HG03558 (cell line): ENCODE results near the gene ZNF236.

Source experiments
- ATAC-seq: cut with Tn5 transposase; IDR thresholded peaks from one replicate; pipeline ENCODE4 v1.9.1; 2021; ENCODE audit warnings: moderate number of reproducible peaks; ENCODE audit not compliant: unreplicated experiment; ENCODE audit errors: extremely low read depth

Gene ZNF236

DNA sequence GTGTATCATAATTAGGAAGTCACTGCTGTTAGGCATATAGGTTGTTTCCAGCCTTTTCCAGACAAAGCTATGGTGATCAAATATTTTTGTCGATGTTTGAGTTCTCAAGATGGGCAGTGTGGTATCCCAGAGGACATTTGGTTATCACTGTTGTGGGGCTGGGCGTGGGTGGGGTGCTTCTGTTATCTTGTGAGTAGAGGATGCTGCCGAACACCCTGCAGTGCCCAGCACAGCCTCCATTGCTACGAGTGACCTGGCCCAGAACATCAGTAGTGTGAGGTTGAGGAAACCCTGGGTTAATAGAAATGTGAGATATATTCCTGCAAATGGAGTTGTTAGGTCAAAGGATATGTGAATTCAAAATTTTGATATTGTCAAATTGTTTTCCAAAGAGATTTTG, 33.2 kb downstream of the ZNF236 start:
- no peak for ATAC-seq

DNA sequence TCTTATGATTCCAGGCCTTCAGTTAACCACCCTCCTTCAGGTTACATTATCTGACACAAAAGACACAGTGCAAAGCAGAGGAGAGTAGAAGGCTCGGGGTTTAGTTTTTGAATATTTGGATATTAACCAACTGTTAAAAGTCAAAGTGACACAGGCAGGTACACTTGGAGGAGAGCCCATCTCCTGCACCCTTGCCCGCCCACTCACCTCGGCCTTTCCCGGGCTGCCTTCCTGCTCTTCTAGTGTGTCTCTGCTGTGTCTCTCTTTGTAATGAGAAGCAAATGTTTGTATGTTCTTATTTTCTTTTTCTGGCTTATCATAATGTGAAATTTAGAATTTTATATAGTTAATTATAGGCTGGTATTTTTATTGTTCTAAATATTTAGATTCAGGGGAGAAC, 35.1 kb downstream of the ZNF236 start:
- no peak for ATAC-seq

DNA sequence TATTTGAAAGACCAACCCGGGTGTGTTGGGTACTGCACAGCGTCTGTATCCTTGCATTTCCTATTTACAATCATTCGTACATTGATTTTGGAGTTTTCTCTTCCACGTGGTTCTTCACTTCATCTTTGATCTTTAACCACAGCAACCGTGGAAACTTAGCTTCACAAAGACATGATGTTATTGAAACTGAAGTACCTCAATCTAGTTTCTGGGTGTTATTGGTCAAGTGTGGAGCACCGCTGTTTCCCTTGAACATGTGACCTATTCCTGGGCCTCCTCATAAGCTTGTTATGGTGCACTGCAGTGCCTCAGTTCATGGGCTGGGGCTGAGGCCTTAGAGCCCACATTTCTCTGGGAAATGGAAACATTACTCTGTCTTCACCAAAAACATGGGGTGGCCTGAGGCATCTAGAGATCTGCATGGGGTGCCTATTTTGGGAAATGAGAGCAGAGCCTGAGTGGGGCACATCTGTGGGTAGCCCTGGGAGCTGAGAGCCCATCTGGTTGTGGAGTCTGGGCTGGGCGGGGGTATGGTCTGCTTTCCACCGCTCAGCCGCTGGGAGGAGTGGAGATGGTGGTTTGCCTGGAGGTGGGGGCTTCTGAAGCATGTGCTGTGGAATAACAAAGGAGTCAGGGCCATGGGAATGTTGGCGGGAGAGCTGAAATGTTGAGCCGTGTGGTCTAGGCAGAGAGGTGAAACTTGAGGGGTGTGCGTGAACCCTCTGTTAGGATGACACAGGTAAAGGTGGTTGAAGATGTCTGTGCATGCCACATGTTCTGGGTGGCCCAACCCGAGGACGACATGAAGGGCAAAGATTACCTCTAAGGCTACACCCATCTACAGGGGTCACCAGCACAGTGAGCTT, 37.4 kb downstream of the ZNF236 start:
- ATAC-seq = peak; percentile 86

DNA sequence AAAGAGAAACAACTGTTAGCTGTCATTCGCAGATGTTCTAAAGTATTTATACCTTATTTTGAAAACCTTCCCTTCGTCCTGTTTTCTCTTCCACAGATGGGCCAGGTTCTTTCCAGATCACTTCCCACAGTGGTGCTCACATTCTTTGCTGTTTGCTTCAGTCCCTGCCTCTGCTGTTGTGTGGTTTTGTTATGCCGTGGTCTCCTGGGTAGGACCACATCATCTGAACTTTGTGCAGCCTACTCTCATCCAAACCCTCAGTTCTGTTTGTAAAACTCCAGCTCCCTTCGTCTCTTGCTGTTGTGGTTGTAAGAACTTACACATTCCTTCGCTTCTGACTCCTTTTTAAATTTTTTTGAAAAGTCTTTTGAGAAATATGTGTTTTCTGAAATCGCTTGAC, 38.1 kb downstream of the ZNF236 start:
- ATAC-seq = no peak

DNA sequence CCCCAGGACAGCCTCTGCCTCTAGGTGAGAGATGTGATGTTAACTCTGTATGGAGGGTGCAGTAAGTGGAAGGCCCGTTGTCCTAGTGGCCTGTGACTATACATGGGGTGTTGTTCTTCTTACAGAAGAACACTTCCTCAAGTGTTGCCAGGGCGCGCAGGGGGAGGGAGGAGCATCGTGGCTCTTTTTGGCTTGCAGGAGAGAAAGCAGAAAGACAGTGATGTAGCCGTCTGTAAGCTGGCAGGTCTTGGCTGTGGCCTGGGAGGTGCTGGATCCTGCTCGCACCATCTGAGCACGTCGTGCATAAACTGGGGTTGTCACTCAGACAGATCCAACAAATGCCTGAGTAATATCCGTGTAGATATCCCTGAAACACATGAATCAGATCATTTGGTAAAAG, 44.3 kb downstream of the ZNF236 start:
- no peak for ATAC-seq

DNA sequence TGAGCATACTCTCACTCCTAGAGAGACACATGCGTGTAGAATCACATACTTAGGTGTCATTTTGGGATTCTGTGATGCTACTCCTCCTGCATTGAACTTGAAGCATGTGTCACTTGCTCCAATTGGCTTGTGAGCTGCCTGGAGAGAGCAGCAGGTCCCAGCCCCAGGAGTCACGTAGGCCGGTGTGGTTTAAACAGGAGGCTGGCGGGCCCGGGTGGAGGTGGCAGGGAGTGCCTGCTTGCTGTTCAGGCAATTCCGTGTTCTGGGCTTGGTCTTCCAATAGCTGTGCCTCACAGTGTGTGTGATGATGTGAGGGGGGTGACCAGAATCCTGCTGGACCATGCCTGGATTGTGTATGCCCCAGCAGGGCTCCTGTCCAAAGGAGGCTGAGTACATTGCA, 51.0 kb downstream of the ZNF236 start:
- ATAC-seq = no peak

DNA sequence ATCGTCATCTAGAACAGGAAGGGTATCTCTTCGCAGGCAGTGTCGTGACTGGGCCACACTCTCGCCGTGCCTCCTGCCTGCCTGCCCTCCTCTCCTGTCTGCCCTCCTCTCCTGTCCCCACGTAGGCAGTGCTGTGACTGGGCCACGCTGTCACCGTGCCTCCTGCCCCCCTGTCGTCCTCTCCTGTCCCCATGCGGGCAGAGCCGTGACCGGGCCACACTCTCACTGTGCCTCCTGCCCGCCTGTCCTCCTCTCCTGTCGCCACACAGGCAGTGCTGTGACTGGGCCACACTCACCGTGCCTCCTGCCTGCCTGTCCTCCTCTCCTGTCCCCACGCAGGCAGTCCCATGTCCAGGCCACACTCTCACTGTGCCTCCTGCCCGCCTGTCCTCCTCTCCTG, 51.4 kb downstream of the ZNF236 start:
- ATAC-seq = no peak

DNA sequence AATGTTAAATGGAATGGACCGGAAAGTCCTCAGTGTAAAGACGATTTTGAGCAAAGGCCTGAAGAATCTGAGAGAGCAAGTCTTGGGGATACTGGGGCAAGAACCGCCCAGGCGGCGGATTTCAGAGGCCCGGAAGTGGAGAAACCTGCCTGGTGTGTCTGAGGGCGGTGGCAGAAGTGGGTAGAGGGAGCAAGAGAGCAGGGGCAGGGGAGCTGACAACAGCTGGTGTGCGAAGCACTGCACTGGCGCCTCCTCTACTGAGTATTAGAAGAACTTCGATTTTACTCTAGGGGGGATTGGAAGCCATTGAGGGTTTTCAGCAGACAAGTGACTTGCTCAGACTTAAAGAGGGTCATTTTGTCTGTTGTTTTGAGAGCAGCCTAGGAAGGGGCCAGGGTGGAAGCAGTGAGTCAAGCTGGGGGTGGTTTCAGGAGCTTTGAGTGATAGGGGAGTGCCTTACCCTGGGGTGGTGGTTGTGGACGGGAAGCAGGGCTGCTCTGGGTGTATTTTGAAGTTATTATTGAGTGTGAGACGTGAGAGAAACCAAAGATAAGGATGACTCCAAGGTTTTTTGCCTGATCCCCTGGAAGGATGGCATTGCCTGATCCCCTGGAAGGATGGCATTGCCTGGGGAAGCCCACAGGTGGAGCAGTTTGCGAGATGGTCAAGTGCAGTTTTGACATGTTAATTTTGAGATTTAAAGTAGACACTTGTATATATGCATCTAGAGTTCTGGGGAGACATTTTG, 52.5 kb downstream of the ZNF236 start:
- ATAC-seq = no peak

DNA sequence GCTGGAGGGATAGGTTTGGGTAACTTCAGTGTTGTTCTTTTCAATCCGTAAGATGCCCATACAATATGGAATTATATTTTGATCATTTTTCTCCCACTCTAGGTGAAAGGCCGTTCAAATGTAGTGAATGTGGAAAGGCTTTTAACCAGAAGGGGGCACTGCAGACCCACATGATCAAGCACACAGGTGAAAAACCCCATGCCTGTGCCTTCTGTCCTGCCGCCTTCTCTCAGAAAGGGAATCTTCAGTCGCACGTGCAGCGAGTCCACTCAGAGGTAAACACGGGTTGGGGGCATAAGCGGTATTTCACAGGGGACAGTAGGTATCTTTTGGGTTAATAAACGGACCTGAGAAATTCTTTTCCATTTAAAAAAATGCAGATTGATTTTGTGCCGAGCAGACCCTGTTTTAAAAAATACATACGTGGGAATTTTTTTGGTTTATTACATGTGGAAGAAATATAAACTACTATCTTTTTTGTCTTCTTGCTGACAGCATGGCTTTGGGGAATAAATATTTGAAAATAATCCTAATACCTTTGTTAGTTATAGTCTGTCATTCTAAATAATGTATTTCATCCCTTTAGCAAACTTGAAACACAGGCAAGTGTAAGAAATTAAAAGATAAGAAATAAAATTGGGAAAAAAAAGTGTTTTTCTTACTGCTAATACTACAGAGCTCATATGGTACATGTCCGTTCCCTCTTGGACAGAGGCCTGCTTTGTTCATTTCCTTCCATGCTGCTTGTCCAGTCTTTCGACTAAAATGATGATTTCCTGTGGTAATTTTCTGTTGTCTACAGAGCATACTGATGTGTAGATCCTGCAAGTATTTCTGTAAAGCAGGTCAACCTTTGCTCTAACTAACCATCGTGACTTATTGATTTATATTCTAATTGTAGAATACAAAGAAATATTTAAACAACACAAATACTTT, 53.3 kb downstream of the ZNF236 start:
- ATAC-seq = no peak

DNA sequence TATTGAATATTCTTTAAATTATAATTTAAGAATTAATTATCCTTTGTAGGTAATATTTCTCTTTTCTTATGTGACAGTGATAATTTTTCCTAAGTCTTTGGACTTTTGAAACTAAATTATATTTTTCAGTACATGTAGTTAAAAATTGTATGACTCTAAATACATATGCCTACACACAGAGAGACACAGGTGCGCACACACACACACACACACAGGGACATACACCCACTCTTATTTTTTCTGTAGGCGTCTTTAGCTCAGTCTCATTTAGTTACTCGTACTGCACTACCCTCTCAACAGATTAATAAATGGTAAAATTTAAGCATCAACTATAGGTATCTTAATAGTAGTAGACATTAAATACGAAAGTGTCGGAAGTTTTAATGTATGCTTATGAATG, 56.1 kb downstream of the ZNF236 start:
- ATAC-seq = no peak

DNA sequence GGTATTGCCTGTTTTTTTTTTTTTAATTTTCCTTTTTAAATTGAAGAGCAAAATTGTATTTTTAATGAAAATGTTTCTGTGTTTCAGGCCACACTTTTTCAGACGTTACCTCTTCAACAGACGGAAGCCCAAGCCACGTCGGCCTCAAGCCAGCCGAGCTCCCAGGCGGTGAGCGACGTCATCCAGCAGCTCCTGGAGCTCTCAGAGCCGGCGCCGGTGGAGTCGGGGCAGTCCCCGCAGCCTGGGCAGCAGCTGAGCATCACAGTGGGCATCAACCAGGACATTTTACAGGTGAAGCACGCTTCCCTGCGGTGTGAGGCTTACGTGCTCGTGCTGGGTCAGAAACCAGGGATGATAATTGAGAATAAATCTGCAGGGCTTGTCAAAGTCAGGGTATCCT, 57.7 kb downstream of the ZNF236 start:
- ATAC-seq = no peak

DNA sequence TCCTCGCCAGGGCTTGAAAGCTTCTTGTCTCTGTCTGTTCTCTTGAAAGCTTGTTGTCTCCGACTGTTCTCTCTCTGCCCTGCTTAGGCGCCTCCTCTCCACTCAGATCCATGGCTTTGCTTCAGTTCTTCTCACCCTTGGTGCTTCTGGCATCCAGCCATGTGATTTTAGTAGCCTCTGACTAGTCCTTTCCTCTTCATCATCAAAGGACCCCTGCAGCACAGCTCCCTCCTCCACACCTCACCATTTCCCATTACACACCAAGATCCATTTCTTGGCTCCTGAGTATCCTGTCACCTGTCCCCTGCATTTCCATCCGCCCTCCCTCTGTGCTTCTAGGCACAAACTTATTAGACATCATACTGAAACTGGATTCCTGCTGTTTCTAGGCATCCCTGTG, 59.4 kb downstream of the ZNF236 start:
- ATAC-seq = no peak

DNA sequence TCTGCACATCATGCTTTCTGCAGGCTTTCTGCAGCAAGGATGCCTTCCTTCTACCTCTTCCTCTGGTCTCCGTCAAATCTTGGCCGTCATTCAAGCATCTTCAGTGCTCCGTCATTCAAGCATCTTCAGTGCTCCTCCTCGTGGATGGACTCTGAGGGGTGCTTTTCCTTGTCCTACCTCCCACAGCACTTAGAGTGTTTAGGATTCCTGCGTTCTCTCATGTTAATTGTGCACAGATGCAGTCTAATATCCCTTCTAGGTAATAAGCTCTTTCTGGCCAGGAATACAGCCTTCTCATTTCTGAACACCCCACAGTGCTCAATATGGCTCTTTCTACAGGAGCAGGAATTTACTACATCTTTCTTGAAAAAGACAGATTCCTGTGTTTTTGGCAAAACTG, 59.8 kb downstream of the ZNF236 start:
- ATAC-seq = no peak

DNA sequence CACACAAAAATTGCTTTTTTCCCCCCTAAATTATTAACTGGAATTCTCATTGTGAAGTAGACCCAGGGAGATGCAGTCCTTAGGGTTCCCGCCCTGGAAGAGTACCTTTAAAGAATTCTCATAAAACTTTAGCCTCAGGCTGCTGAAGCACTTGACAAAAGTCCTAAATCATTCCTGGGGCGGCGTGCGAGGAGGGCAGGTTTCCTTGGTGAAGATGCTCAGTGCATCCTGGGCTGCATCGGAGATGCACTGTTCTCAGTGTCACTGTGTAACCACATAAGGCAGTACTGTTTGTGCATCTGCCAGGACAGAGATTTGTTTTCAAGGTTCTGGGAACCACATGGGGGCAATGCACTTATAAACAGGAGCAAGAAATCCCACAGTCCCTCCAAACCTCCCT, 62.6 kb downstream of the ZNF236 start:
- no peak for ATAC-seq

DNA sequence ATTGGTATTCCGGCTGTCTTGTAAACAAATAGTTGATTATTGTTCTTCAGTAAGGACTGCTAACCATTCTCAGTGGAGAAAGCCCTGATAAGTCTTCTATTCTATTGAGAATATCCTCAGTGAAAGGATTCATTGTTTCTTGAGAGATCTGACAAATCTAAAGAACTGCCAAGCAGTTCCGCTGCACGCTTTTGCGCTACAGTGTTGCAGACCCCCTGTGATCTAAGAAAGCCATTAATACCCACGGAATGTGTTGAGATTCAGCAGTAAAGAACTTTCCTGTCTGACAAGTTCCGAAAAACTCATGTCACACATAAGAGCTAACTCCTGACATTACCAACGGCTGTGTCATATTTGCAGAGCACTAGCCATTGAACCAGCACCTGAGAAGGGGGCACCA, 63.8 kb downstream of the ZNF236 start:
- ATAC-seq = no peak

DNA sequence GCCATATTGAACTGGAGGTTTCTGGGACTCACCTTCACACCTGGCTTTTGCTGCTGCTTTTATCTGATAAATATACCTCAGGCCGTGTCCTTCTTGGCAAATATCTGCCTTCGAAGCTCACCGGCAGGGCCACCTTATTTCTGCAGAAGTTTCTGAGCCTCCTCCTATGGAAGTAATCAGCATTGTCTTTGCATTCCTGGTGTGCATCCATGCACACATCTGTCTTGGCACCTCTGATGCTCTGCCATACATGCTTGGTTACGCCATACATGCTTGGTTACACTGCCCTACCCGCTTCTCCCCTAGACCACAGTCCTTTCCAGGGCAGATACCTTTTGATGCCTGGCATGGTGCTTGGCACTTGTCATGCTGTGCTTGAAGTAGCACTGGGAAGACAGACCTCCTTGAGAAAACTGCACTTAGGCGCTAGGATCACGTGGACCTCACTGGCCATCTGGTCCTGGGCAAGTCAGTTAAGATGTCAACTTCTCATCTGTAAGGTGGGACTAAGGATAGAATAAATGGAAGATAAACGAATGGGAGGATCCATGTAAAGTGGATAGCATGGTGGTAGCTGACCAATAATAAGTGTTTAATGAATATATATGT, 66.8 kb downstream of the ZNF236 start:
- ATAC-seq = no peak

DNA sequence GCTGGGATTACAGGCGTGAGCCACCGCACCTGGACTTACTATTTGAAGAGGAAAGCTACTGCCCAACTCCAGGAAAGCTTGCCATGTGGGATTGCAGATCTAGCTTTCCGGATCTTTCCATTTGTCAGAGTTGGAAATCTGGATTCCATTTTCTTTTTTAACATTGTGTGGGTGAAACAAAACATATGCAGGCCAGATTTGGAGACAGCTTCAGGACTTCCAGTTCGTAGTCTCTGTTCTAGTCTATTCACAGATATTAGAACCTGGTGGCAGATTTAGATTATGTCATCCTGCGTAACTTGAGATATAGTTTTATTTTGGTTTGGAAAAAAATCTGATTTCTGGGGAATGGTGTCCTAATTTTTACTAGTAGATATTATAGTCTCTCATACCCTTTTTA, 70.5 kb downstream of the ZNF236 start:
- no peak for ATAC-seq

DNA sequence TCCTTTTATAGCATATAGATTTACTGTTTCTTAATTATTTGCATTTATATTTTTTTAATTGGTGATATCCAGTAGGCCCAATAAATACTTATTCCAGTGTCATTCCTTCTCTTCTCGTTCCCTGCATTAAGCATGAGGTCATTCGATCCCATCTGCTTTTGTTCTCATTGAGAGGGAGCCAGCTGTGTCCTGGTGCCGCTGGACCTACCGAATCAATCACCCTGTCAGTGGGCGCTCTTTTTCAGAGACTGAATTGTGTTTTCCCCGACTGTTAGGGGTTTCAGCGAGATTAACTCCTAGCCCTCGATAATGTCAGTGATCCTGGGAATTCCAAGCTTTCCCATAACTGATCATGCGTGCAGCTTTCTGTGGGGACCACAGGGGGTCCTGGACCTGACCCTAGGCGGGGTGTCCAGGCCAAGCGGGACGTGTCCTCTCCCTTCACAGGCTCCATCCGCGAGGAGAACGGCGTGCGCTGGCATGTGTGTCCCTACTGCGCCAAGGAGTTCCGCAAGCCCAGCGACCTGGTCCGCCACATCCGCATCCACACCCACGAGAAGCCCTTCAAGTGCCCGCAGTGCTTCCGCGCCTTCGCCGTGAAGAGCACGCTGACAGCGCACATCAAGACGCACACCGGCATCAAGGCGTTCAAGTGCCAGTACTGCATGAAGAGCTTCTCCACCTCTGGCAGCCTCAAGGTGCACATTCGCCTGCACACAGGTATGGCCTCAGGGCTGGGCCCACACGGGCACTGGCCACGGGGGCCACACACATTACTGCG, 72.4 kb downstream of the ZNF236 start:
- no peak for ATAC-seq

DNA sequence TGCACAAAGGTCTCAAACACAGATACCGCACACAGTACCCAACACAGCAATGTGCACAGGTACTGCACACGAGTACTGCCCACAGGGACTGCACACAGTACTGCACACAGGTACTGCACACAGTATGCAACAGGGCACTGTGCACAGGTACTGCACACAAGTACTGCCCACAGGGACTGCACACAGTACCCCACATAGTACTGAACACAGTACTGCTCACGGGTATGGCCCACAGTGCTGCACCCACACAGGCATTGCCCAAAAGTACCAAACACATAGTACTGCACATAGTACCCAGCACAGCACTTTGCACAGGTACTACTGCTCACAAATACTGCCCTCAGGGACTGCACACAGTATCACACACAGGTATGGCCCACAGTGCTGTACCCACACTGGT, 73.1 kb downstream of the ZNF236 start:
- no peak for ATAC-seq

DNA sequence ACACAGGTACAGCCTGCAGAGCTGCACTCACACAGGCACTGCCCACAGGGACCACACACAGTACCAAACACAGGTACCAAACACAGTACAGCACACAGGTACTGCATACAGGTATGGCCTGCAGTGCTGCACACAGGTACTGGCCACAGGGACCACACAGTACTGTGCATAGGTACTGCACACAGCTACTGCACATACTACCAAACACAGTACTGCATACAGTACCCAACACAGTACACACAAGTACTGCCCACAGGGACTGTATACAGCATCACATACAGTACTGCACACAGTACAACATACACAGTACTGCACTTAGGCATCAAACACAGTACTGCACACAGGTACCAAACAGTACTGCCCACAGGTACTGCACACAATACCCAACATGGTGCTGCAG, 74.3 kb downstream of the ZNF236 start:
- ATAC-seq = no peak
